Peyer's patch (tissue), 4 donors: ENCODE results near the gene LIPA.

Experiments used
- CTCF ChIP-seq, 6 experiments: fragments of 450-650 bp in 4 of 6; fragments of 200-600 bp in 2 of 6; sonication (generic) in 1 of 6; IDR thresholded peaks; one replicate each; pipeline ENCODE4 v1.5.1; 2017 to 2019; ENCODE audit warnings: antibody characterized with exemption in 6 of 6, mild to moderate bottlenecking in 3 of 6, moderate library complexity in 1 of 6
- POLR2A ChIP-seq, 2 donors: fragments of 450-650 bp; IDR thresholded peaks; one replicate each; pipeline ENCODE4 v1.5.1; 2017; ENCODE audit warnings: antibody characterized with exemption in 2 of 2, mild to moderate bottlenecking in 2 of 2, moderate library complexity in 2 of 2

DNA sequence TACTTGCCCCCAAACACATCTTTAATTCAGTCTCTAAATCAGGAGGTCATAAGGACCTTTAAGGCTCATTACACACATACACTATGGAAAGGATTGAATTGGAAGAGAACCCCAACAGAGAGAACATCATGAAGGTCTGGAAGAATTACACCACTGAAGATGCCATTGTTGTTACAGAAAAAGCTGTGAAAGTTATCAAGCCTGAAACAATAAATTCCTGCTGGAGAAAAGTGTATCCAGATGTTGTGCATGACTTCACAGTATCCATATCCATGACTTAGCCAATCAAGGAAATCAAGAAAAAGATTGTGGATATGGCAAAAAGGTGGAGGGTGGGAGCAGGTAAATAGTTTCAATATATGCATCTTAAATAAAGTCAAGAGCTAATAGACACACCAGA lies 13.7 kb downstream of the LIPA start:
- TF ChIP-seq CTCF (IDR thresholded peaks at IDR 0.05) (no peak), POLR2A (IDR thresholded peaks at IDR 0.05) (no peak)
